Measurements from ENCODE around the gene UBE3A. TPM values are rescaled to one million over a fixed set of nuclear protein-coding genes. Genes with fewer than 3 reads are reported as not detected.

Gene UBE3A
- total and polyA plus RNA-seq, 10 of the 15 experiments (the other 5 are each of a cell fraction or from before 2014, with no cell fraction given), result 29.4 to 82.9 (median 58.7) TPM

GRCh38 chr15:25394898-25395297 lies 43.9 kb downstream of the UBE3A start:
- H3K4me2 ChIP-seq (ENCODE audit: control insufficient read depth, insufficient read depth), result no peak overlapping the region
- no peaks in the 10 kb centered on the region for H3K4me1 ChIP-seq (ENCODE audit: control insufficient read depth, insufficient read depth, low read length)
- DNase-seq (ENCODE audit: low read depth, low spot score), result no peak
- no peak overlapping the region for H2AFZ ChIP-seq (ENCODE audit: control insufficient read depth, low read depth, low read length)
- H4K20me1 ChIP-seq (ENCODE audit: control insufficient read depth, insufficient read depth), result no peaks in the 10 kb centered on the region
- H3K79me2 ChIP-seq (ENCODE audit: control insufficient read depth, insufficient read depth, low read length), result no peaks in the 10 kb centered on the region
- no peaks in the 10 kb centered on the region; the same call in 2 of the 3 replicates for H3K9me3 ChIP-seq (replicated peaks; ENCODE audit: control insufficient read depth, insufficient read depth, low read length)
- ATAC-seq, result no peak
- RAD21 ChIA-PET (ENCODE audit: unreplicated experiment), result interaction anchor here (2.1 kb wide), 1 partner anchor 42 kb away, joined by 6 read pairs; no protein-coding TSS in a partner anchor
- no TSS peak for BruUV-seq (replicated peaks)
- intact Hi-C loops (cut with micrococcal nuclease; ENCODE audit: unreplicated experiment) (no loop called here), in situ Hi-C loops (cut with MboI) (no loop called here)
- H3K4me3 ChIP-seq, result no peak overlapping the region
- SMC1A ChIA-PET (ENCODE audit: uncharacterized antibody, unreplicated experiment), result interaction anchor here (1.0 kb wide), 1 partner anchor 27 kb away, joined by 4 read pairs; no protein-coding TSS in a partner anchor
- no peaks in the 10 kb centered on the region for H3K27me3 ChIP-seq (replicated peaks in 1 of 2; ENCODE audit: control insufficient read depth in 2 of 2, insufficient read depth in 2 of 2, low read length in 1 of 2)
- peaks cover 1 to 14% of the 10 kb centered on the region in 2 experiments; a peak in 3 of 4 replicates for H3K36me3 ChIP-seq (ENCODE audit: control insufficient read depth in 2 of 2, insufficient read depth in 2 of 2, low read length in 1 of 2)
- 71% methylated on average over 2 of the region's 2 CpGs for WGBS (ENCODE audit: insufficient coverage, insufficient replicate concordance, low lambda C conversion rate, missing lambda C conversion rate)
- no peak overlapping the region for H3K9ac ChIP-seq (ENCODE audit: control insufficient read depth, insufficient read depth, low read length)
- no peak for FAIRE-seq
- POLR2A ChIA-PET, result no interaction called here
- no peak overlapping the region for H3K27ac ChIP-seq (ENCODE audit: control insufficient read depth, insufficient read depth)
- CTCF ChIA-PET, result interaction anchor here (1.1 kb wide), 1 partner anchor 9 kb away, joined by 3 read pairs; no protein-coding TSS in a partner anchor
- TF ChIP-seq RAD21 (IDR thresholded peaks at IDR 0.05; ENCODE audit: insufficient read depth, low read depth, low read length) (no peak), RELA (IDR thresholded peaks at IDR 0.05; ENCODE audit: borderline replicate concordance, partially characterized antibody) (no peak), SPI1 (IDR thresholded peaks at IDR 0.05; ENCODE audit: borderline replicate concordance, insufficient read depth, low read depth, low read length) (no peak), USF2 (IDR thresholded peaks at IDR 0.05; ENCODE audit: borderline replicate concordance, low read depth, low read length) (no peak), BHLHE40 (IDR thresholded peaks at IDR 0.05; ENCODE audit: borderline replicate concordance in 1 of 2, low read depth in 2 of 2, low read length in 1 of 2) (no peak), SP1 (IDR thresholded peaks at IDR 0.05; ENCODE audit: low read depth, low read length) (no peak), FOXK2 (IDR thresholded peaks at IDR 0.05) (no peak), ESRRA (IDR thresholded peaks at IDR 0.05; ENCODE audit: low read length) (no peak)
- TF ChIP-seq, protein P1, sequence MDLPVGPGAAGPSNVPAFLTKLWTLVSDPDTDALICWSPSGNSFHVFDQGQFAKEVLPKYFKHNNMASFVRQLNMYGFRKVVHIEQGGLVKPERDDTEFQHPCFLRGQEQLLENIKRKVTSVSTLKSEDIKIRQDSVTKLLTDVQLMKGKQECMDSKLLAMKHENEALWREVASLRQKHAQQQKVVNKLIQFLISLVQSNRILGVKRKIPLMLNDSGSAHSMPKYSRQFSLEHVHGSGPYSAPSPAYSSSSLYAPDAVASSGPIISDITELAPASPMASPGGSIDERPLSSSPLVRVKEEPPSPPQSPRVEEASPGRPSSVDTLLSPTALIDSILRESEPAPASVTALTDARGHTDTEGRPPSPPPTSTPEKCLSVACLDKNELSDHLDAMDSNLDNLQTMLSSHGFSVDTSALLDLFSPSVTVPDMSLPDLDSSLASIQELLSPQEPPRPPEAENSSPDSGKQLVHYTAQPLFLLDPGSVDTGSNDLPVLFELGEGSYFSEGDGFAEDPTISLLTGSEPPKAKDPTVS (IDR thresholded peaks at IDR 0.05; ENCODE audit: low read depth, low read length), result no peak
- TF ChIP-seq, protein P2, sequence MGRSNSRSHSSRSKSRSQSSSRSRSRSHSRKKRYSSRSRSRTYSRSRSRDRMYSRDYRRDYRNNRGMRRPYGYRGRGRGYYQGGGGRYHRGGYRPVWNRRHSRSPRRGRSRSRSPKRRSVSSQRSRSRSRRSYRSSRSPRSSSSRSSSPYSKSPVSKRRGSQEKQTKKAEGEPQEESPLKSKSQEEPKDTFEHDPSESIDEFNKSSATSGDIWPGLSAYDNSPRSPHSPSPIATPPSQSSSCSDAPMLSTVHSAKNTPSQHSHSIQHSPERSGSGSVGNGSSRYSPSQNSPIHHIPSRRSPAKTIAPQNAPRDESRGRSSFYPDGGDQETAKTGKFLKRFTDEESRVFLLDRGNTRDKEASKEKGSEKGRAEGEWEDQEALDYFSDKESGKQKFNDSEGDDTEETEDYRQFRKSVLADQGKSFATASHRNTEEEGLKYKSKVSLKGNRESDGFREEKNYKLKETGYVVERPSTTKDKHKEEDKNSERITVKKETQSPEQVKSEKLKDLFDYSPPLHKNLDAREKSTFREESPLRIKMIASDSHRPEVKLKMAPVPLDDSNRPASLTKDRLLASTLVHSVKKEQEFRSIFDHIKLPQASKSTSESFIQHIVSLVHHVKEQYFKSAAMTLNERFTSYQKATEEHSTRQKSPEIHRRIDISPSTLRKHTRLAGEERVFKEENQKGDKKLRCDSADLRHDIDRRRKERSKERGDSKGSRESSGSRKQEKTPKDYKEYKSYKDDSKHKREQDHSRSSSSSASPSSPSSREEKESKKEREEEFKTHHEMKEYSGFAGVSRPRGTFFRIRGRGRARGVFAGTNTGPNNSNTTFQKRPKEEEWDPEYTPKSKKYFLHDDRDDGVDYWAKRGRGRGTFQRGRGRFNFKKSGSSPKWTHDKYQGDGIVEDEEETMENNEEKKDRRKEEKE (IDR thresholded peaks at IDR 0.05), result no peak
- TF ChIP-seq, protein P3, sequence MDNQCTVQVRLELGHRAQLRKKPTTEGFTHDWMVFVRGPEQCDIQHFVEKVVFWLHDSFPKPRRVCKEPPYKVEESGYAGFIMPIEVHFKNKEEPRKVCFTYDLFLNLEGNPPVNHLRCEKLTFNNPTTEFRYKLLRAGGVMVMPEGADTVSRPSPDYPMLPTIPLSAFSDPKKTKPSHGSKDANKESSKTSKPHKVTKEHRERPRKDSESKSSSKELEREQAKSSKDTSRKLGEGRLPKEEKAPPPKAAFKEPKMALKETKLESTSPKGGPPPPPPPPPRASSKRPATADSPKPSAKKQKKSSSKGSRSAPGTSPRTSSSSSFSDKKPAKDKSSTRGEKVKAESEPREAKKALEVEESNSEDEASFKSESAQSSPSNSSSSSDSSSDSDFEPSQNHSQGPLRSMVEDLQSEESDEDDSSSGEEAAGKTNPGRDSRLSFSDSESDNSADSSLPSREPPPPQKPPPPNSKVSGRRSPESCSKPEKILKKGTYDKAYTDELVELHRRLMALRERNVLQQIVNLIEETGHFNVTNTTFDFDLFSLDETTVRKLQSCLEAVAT (IDR thresholded peaks at IDR 0.05), result no peak
- TF ChIP-seq, protein P4, sequence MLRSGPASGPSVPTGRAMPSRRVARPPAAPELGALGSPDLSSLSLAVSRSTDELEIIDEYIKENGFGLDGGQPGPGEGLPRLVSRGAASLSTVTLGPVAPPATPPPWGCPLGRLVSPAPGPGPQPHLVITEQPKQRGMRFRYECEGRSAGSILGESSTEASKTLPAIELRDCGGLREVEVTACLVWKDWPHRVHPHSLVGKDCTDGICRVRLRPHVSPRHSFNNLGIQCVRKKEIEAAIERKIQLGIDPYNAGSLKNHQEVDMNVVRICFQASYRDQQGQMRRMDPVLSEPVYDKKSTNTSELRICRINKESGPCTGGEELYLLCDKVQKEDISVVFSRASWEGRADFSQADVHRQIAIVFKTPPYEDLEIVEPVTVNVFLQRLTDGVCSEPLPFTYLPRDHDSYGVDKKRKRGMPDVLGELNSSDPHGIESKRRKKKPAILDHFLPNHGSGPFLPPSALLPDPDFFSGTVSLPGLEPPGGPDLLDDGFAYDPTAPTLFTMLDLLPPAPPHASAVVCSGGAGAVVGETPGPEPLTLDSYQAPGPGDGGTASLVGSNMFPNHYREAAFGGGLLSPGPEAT (IDR thresholded peaks at IDR 0.05; ENCODE audit: low read depth), result no peak

Measured in GM12878 (cell line).